GM19239 (cell line): Measurements from ENCODE around the gene HIPK2.

ENCODE experiments used
- DNase-seq: peaks from one replicate; pipeline ENCODE4 v3.0.0; 2011; ENCODE audit warnings: low spot score; ENCODE audit not compliant: insufficient read length
- FAIRE-seq: peaks from 2 replicates; lab custom pipeline; 2011; peaks lifted over from hg19 to GRCh38; lab: Jason Lieb, UNC

HIPK2 gene

DNA sequence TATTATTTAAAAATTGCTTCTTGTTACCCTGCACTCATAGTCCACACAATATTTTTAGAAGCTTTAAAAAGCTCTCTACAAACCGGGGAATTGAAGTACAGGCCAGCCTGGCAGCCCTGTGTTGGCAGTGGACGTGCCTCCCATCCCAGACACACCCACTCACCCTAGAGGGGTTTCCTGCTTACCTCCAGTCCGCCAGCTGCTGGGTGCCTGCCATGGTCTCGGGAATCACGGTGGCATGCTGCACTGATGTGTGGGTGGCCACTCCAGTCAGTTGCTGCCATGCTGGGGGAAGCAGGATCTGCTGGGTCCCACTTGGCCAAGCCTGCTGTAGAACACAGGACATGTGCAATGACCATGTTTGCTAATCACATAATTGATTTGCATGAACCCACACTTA lies 173.9 kb downstream of the HIPK2 start:
- no peak for FAIRE-seq
- DNase-seq: no peak

DNA sequence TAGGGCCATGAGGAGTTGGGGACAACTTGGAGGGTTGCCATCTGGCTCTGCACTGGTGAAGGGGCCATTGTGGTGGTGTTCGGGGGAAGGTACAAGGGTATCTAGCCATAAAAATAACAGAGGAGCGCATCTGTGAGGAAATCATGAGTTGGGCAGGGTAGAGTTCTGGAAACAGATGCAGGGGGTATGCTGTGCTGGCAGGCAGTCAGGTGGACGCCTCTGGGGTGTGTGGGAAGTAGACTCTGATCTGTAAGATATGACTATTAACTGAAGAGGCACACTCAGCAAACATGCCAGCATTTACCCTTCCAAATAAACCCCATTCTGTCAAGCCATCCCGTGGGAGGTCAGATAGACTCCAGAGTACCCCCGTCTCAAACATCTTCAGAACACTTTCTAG lies 174.5 kb downstream of the HIPK2 start:
- FAIRE-seq: no peak
- DNase-seq: no peak

DNA sequence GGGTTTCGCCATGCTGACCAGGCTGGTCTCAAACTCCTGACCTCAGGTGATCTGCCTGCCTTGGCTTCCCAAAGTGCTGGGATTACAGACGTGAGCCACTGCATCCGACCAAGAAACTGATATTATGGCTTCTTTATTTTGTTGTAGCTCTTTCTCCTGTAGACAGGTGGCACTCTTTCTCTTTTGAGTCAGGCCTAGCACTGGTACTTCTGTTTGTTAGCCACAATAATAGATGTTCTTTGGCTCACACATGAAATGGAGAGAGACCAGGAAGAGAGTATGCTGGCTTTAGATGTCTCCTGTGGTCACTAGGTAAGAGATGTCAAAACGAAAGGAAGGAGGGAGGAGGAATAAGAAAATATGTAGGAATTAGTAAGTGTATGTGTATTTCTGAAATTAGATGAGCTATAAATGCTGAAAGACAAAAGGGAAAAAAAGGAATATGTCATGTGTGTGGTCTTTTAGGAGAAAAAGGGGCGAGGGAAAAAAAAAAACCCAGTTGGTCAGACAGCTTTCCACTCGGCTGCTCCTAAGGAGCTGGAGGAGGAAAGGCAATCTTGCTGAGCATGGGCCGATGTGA lies 175.6 kb downstream of the HIPK2 start:
- FAIRE-seq (peak; percentile 77), DNase-seq (no peak)

DNA sequence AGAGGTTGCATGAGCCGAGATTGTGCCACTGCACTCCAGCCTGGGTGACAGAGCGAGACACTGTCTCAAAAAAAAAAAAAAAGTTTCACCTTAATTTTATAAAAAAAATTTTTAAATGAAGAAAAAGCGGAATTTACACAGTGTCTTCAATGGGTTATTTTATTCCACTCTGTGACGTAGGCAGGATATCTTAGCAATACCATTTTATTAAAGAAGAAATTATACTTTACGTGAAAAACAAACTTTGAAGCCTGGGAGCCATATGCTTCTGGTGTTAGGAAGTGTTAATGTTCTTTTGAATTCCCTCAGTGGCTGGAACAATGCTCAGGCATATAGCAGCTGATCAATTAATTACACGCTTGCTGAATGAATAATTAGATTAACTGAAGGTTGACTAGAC lies 176.6 kb downstream of the HIPK2 start:
- DNase-seq: no peak
- no peak for FAIRE-seq

DNA sequence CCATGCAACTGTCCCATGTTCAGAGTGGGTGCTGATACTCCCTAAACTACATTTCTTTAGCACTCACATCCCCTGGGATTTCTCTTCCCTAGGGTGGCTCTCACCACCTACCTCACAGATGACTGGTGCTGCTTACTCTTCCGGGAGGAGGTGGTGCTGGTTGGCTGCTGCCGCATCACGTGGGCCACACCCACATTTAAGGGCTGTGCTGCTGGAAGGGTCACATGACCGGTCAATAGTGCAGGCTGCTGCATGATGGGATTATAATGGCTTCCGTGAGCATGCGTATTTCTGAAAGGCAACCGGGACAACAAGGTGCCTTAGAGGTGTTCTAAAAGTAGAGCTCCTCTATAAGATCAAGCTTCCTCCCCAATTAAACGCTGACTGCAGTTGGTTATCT lies 177.5 kb downstream of the HIPK2 start:
- FAIRE-seq (no peak), DNase-seq (no peak)

DNA sequence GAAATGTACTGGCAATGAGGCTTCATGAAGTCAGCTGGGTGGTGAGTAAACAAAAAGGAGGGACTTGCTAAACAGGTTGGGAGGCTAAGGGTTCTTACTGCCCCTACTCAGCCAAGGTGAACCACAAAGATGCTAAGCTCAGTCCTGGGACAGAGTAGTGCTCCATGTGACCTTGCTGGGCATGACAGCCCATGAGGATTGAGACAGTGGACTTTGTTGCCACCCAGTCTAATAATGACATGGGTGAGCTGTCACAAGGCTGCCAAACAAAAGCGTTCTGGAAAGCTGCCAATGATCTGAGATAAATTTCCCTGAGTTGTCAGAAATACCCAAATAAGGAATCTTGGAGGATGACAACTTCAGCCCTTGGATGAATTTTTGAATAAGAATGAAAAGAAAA lies 179.2 kb downstream of the HIPK2 start:
- no peak for FAIRE-seq

DNA sequence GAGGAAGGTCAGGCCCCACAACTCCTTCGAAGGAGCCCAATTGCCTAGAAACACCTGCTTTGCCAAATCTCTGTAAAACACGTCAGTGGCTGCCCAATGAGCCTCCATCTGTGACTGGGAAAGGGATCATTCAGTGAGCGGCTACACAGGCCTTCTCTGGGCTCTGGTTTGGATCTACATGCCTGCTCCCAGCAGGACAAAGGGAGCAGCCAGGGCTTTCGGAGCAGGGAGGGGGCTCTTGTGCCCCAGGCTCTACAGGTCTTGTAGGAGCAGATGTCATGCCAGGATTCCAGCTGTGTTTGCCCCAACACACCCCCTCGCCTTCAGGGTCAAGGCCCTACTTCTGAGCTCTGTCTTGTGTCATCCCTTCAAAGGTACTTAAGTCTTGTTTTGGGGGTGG lies 180.8 kb downstream of the HIPK2 start:
- no peak for DNase-seq
- no peak for FAIRE-seq

More for the DNA sequence above, 179.2 kb downstream of the HIPK2 start:
- no peak for DNase-seq

DNA sequence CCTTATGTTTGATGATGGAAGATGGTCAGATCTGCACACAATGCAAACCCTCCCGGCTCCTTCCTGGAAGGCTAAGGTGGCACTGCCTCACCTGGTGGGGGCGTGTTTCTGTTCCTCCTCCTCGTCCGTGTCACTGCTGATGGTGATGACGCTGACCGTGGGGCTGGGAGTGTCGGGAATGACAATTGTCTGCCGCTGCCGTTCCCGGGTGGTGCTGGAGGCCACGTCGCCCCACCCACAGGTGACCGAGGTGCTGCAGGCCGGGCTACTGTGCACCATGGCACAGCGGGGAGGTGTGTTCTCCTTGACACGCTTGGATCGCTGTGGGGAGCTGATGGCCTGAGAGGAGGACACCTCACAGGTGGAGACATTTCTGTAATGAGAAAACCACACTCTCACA lies 181.2 kb downstream of the HIPK2 start:
- DNase-seq (no peak), FAIRE-seq (no peak)

DNA sequence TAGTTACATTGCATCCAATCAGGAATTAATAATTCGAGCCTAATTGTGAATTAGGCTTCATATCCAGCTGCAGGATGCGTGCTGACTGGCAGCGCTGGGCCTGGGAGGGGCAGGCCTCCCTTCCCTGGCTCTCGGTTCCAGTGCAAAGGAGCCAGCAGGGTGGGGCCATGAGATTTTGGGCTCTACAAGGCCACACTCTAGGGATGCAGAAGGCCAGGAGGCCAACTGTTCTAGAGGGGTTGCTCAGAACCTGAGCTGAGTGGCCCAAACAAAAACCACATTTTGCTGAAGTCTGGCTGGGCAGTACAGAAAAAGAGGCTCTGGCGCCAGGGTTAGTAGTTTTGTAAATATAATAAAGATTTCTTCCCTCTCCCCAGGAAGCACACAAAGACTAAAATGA lies 182.0 kb downstream of the HIPK2 start:
- FAIRE-seq: no peak
- no peak for DNase-seq

DNA sequence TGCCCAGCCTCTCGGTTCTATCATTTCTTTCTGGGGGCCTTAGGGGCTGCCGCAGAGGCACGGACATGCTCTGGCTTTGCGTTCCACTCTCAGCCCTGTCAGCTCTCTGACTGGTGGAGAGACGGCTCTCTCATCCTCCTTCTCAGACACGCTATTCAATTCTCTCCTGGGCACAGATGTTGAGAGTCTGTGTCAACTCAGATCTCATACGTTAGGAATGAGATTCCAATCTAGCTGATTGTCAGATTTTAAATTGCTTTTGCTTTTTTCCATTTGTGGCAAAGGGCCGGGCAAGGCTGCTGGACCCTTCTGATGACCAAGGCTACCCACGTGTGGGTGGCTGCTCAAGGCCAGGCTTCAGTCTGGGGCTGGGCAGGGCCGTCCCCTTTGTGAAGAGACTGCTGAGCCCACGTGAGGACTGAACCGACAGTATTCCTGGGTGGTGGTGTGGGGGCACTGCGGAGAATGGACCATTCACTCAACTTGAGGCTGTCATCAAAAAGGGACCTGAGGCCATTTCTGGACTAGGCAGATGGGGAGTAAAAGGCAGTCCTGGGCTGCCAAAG lies 182.8 kb downstream of the HIPK2 start:
- DNase-seq (no peak), FAIRE-seq (no peak)

DNA sequence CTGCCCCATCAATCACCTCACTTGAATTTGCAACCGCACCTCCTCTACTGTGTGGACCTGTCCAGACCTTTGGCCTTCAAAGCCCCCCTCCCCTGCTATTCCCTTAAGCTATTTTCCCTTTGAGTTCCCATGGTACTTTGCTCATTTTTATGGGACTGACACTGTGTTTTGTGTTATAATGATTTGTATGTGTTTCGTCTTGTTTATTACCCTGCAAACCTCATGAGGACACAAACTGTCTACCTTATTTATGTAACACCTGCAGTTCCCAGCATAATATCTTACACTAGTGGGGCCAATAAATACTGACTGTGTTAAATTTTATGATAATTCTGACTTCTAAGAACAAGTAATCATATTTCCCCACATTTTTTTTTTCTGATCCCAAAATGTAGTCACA lies 183.7 kb downstream of the HIPK2 start:
- no peak for FAIRE-seq
- DNase-seq: no peak

DNA sequence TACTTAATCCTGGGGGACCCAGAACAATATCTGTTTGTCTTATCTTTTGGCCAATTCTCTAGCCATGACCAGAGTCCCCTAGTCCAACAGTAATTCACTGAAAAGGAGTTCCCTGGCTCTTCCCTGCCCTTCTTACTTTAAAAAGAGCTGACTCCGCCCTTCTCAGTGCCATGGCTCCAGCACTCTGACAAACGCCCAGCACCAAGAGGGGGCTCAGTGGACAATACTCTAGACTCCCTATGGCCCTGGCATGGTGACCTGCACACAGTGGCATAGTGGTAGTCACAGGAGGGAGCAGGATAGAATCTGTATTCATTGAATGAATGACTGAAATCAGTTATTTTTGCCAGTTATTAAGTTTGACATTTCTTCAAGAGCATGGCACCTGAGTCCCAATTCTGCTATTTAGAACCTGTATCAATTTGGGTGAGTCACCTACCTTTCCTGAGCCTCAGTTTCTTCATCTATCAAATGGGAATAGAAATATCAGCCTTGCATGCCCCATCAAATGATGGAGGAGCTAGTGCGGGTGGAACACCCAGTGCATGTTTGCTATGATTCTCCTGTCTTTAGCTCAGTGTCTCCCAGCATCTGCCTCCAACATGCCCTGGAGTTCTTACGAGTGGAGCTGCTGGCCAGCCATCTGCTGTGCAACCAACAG lies 184.9 kb downstream of the HIPK2 start:
- FAIRE-seq (no peak), DNase-seq (no peak)

DNA sequence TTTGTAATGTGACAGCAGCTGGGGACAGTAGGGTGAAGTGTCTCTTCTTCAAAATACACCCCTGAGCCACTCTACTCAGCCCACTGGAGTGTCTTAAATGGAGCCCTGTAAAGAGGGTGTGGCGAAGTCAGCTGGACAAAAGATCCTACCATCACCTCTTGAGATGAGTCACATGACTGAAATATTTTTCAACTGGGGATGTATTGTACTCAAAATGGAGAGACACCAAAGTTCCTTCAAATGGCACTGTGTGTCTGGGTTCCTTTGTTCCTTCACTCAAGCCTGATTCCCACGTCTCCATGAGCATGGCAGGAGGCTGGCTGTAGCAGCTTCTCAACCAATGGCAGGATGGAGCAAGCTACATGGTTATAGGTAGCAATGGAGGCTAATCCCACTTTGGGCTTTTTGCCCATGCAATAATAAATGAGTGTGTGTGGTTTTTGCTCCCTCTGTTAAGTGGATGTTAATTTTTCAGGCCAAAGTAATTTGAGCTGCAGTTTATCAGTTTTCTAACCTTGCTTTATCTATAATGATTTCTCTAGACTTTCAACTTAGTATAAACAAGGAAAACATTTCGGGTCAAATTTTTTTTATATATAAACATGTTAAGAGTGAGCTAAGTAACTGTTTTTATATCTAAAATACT lies 186.1 kb downstream of the HIPK2 start:
- DNase-seq (no peak), FAIRE-seq (no peak)

DNA sequence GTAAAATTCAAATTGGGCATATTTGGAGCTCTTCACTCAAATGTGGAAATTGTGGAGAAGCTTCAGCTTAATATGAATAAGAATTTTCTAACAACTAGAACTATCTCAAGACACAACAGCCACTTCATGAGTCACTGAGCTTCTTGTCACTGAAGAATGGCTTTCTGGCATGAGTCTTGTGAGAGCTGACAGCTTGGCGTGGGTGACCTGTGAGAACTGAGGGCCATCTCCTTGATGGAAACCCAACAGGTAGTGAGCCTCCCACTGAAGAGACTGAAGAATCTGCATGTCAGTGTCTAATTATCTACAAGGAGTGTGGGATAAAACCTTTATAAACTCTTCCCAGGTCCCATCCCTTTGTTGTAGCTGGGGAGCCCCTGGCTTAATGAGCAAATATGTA lies 188.3 kb downstream of the HIPK2 start:
- FAIRE-seq (no peak), DNase-seq (no peak)

DNA sequence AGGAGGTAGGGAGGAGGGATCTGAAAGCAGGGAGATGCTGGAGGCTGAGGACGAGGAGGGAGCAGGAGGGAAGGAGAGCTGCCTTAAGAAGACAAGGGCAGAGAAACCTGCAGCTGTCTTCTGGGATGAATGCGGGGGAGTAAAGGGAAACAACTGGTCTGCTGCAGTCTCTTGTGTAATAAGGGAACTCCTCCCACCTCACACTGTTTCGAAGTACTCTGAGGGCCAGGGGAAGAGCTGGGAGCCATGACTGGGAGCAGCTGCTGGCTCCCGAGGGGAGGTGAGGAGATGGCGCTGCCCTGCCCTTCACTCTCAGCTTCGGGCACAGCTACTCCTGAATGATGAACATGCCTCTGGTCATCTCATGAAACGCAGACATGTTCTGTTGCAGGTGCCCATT lies 189.2 kb downstream of the HIPK2 start:
- DNase-seq (no peak), FAIRE-seq (no peak)

DNA sequence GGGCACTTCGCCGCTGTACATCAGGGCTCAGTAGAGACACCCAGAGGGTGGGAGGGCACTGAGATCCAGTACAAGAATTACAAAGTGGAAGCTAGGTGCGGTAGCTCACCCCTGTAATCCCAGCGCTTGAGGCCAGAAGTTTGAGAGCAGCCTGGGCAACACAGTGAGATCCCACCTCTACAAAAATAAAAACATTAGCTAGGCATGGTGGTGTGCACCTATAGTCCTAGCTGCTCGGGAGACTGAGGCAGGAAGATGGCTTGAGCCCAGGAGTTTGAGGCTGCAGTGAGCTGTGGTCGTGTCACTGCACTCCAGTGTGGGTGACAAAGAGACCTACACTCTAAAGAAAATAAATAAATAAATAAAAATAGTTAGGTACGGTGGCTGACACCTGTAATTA lies 190.3 kb downstream of the HIPK2 start:
- FAIRE-seq: no peak
- DNase-seq: no peak

DNA sequence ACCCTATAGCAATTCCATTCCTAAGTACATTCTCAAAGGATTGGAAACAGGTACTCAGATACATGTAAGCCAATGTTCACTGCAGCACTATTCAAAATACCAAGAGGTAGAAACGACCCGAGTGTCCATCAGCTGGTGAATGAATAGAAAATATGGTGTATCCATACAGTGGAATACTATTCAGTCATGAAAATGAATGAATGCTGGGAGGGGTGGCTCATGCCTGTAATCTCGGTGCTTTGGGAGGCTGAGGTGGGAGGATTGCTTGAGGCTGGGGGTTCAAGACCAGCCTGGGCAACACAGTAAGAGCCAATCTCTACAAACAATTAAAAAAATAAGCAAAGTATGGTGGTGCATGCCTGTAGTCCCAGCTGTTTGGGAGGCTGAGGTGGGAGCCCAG lies 191.5 kb downstream of the HIPK2 start:
- DNase-seq (no peak), FAIRE-seq (no peak)

DNA sequence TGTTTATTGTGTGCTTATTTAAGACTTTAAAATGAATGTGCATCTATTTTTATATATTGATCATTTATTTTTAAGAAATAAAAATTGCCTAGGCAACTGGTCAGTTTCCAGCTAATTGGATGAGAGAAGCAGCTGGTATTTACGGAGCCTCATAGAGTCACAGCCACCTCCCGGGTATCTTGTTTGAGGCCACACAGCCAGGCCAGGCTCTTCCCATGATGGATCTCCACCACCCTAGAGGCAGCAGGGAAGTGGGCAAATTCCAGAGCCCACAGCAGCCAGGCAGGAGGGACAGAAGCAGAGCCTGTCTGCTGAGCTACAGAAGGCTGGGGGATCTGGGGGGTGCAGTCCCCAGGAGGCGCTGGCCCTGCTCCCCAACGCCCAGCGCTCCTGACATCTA lies 192.8 kb downstream of the HIPK2 start:
- DNase-seq: no peak
- FAIRE-seq: no peak

DNA sequence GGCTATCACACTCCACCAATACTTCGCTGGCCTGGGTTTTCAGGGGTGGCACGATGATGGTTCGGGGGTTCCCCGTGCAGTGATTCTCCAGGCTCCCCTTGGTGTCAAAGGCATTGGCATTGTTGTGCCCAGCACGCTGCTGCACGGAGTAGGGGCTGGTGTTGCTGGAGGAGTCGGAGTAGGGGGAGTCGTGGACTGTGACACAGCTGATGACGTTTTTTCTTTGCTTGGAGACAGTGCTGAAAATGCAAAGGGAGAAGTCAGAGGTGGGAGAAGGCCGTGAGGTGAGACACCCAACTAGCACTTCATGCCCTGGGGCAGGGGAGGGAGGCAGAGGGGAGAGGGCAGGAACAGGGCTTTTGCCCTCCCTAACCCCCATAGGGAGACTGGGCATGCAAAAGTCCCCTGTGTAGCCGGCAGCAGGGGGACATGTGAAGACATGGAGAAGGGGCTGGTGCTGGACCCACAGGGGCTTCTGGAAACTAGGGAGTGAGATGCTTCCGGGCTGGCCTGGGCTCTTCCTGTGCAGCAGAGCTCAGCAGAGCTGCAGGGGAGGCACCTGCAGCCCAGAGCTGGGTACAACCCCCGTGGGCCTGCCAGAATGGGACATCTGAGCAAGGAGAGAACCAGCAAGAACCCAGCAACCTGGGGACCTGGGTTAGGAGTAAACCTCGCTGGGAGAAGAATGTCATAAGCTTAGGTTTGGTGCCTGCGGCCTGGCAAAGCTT lies 193.8 kb downstream of the HIPK2 start:
- DNase-seq (no peak), FAIRE-seq (no peak)

DNA sequence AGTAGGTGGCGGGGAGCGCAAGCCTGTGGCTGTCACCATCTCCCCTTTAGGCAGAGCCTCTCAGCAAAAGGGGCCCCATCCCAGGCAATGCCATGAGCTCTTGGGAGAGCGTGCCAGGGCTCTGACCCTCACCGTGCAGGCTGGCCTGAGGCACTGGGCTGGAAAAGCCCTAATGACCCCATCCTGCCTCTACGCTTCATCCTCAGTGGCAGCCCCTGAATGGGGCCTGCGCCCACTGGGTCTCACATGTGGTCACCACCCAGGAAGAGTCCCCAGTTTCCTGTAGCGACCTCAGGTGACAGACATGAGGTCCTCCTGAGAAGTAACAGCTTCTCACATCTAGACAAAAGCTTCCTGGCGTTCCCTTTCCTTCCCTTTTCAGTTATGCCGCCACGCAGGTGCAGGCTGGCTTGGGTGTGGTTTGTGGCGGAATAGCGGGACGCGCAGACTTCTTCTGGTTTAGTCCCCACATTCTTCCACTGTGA lies 195.1 kb downstream of the HIPK2 start:
- no peak for FAIRE-seq
- DNase-seq: no peak

DNA sequence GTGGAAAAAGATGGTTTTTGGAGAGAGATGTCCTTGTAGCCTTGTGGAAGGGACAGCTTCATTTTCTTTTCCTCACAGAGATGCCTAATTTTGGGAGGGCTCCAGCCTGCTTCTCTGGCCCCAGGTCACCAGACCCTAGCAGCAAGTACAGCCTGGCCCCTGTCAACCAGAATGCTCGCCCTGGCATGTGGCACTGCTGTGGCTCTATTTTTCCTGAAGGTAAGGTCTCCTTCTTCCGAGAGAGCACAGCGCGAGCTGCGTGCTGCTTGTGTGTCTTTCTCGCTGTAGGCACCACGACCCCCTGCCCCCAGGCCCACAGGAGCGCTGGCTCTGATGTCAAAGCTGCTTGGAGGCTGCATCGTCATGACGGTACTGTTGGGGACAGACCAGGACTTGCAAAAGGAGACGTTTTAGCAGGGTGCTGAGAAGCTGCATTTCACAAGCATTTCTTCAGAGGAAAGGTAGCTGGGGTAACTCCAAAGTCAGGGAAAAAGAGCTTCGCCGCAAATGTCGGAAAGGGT lies 195.6 kb downstream of the HIPK2 start:
- DNase-seq: no peak
- FAIRE-seq: no peak
